LNCaP clone FGC (cell line): ENCODE results near the gene HPGDS.
"Not testable (repeated sequence)": the region's sequence is repeated elsewhere in the genome, so short reads cannot be mapped to it uniquely, and the experiment has no call there.

Experiments used
- DNase-seq: peaks from one replicate; pipeline ENCODE4 v3.0.0-alpha.2; 2011; ENCODE audit warnings: low read depth
- H3K4me3 ChIP-seq: 2 replicates; pipeline ENCODE4 v1.5.1; 2011; ENCODE audit warnings: mild to moderate bottlenecking, low read depth, low read length, control low read depth
- TF ChIP-seq, protein P1 (sequence below): IDR thresholded peaks from 2 replicates; pipeline ENCODE4 v1.5.1; 2012; ENCODE audit warnings: mild to moderate bottlenecking; ENCODE audit not compliant: control insufficient read depth, insufficient read depth; ENCODE audit errors: extremely low read depth

HPGDS gene

DNA sequence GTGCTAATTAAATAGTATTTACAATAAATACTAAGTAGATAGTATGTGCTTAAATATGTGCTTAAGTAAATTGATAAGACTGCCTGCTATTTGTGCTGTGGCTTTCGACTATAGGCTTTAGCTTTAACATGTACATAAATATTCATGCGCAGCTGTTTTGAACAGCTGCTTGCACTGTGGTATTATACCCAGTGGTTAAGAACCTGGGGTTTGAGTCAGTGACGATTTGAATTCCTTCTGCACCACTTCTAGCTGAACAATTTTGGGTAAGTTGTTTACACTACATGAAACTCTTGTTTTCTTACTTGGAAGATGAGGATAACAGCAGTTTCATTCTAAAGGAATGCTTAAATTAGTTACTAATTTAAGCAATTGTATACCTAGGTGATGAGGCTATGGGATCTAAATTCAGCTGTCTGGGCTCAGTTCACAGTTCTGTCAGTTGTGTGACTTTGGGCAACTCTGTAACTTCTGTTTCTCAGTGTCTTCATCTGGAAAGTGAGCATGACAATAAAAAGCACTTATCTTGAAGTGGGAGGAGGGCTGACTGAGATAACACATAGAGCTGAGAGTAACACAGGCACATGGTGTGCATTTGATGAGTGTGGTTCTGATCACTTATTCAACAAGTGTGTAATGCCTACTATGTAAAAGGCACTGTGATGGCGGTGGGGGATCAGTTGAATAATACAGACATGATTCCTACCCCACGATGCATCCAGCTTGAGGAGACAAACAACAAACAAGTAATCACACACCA, 37.0 kb downstream of the HPGDS start:
- no peak overlapping the region for H3K4me3 ChIP-seq
- TF ChIP-seq, protein P1, sequence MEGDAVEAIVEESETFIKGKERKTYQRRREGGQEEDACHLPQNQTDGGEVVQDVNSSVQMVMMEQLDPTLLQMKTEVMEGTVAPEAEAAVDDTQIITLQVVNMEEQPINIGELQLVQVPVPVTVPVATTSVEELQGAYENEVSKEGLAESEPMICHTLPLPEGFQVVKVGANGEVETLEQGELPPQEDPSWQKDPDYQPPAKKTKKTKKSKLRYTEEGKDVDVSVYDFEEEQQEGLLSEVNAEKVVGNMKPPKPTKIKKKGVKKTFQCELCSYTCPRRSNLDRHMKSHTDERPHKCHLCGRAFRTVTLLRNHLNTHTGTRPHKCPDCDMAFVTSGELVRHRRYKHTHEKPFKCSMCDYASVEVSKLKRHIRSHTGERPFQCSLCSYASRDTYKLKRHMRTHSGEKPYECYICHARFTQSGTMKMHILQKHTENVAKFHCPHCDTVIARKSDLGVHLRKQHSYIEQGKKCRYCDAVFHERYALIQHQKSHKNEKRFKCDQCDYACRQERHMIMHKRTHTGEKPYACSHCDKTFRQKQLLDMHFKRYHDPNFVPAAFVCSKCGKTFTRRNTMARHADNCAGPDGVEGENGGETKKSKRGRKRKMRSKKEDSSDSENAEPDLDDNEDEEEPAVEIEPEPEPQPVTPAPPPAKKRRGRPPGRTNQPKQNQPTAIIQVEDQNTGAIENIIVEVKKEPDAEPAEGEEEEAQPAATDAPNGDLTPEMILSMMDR = no peak
- DNase-seq = no peak

DNA sequence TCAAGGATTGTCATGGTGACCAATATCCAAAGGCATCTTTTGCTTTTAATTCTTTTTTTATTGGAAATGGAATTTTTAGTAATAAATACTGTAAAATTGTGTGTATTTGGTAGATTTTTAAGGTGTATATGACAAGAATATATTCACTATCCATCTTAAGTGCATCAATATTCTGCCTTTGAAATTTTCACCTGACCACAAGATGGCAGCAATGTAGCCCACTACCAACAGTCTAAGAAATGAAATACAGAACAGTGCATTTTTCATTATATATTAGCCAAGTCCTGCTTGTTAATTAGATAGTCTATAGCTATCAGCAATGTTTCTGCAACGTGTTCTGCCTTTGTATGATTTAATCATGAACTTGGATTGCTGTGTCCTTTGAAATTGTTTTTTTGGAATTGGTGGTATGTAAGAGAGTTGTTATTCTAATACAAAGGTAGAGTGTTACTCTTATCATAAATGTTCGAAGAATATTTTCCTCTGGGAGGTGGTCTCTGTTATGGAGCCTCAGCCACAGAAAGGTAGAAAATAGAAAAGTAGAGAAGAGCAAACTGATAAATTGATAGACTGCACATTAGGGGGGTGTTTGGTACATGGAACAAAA, 38.2 kb downstream of the HPGDS start:
- TF ChIP-seq, protein P1 = peak; percentile 75
- H3K4me3 ChIP-seq = no peak overlapping the region
- peak; percentile 40 for DNase-seq

DNA sequence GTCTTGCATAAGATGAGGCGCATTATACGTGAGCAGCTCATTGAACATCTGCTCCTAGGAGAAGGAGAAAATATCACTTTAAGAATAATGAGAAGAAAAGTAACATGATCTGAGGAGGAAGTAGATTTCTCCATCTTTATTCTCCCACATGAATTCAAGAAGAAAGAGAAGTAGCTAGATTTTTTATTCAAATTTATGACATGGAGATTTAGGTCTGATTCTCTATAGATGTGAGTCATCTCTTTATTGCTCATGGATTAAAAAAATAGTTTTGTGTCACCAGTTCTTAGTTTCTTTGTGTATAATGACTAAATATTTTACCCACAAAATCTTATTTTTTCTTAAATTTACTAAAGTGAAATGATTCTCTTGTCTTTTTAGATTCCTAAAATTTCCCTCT, 40.4 kb downstream of the HPGDS start:
- TF ChIP-seq, protein P1 = no peak
- H3K4me3 ChIP-seq = no peak overlapping the region
- no peak for DNase-seq

DNA sequence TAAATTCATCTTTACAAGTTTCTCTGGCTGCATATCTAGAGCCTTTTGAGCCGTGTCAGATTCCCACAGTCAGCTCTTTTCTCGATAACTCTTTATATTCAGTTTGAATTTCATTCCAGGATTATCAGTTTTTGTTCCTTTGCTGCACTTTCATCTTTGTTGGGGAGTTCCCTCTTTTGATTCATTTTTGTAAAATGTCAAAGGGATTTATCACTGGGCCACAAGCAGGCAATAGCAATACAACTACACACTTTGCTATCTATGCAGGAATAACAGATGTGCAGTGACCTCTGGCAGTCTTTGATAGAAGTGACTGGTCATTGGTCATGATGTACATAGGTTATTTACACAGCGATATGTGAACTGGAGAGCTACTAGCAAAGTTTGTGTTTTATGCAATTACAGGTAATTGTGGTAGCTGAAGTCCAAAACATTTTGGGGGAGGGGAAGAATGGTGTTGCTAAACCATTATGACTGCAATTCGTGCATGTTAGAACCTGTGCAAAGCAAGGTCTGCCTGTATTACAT, 43.8 kb downstream of the HPGDS start:
- TF ChIP-seq, protein P1 = no peak

DNA sequence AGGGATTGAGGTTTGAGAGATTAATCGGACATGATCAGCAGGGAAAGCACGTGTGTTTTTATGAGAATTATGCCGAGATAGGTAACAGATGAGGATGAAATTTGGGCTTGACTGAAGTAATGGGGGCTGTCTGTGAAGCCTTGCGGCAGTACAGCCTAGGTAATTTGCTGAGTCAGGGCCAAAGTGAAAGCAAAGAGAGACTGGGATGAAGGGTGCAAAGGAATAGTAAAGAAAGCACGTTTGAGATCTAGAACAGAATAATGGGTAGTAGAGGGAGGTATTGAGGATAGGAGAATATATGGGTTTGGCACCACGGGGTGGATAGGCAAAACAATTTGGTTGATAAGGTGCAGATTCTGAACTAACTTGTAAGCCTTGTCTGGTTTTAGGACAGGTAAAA, 47.2 kb downstream of the HPGDS start:
- H3K4me3 ChIP-seq, DNase-seq: not testable (repeated sequence)

More for the DNA sequence above, 43.8 kb downstream of the HPGDS start:
- no peak overlapping the region for H3K4me3 ChIP-seq
- DNase-seq = peak; percentile 53

DNA sequence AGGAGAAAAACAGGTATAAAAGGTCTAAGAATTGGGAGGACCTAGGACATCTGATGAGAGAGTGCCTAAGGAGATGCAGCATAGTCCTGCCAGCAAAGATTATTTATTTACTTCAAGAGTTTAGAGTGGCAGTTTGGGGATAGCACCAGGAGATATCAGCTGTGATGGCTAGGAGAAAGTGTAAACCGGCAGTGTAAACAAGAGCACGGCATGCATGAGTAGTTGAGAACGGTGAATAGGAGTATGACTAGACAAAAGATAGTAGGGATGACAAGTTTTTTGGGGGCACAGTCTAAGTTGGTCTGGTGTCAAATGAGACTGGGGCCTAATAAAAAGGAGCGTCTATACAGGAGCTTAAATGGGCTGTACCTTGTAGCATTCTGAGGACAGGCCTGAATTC, 48.7 kb downstream of the HPGDS start:
- H3K4me3 ChIP-seq = not testable (repeated sequence)

DNA sequence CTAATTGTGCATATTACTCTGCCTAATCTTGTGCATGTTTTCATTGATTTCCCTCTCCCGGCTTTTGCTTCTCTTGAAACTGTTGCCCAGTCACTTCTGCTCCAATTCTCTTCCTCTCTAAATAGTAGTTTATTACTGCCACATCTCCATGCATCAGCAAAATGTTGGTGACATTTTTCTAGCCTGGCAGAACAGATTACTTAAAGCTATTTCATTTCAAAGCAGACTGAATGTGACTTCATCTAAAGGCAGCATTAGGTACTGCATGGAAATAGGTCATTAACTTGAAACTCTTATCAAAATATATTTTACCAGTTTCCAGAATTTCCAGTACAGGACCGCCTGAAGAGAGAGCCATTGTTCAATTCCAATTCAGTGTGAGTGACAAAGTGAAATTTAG, 52.4 kb downstream of the HPGDS start:
- H3K4me3 ChIP-seq = no peak overlapping the region
- TF ChIP-seq, protein P1 = no peak
- no peak for DNase-seq

More for the DNA sequence above, 48.7 kb downstream of the HPGDS start:
- not testable (repeated sequence) for DNase-seq

DNA sequence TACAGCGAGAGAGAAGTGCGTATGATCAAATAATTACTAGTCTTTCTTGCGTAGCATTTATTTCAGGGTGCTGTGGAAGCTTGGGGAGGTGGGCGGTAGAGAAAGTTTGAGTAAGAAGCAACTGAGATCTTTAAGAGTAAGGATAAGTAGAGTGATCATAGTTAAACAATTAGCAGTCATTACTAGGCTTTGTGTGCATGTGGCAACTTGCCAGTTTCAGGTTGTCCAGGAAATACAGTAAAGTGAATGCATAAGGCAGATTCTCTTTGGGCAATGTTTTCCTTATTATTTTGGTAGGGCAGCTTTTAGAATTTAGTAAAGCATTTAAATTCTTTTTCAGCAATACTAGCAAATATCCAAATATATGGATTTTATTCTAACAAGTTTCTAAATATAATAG, 57.0 kb downstream of the HPGDS start:
- no peak overlapping the region for H3K4me3 ChIP-seq
- no peak for DNase-seq
- TF ChIP-seq, protein P1 = no peak
